GM18867 (cell line): ENCODE data around the gene ADARB1.

ENCODE experiments used
- ATAC-seq: cut with Tn5 transposase; IDR thresholded peaks from one replicate; pipeline ENCODE4 v1.9.1; 2021; ENCODE audit warnings: mild to moderate bottlenecking, moderate library complexity; ENCODE audit not compliant: unreplicated experiment

Gene ADARB1

GRCh38 chr21:45113543-45113942 is 39.2 kb downstream of the ADARB1 start:
- ATAC-seq = no peak

- ATAC-seq = no peak
Observed at GRCh38 chr21:45114072-45114471, 39.7 kb downstream of the ADARB1 start.

- no peak for ATAC-seq
Observed at GRCh38 chr21:45114475-45114874, 40.1 kb downstream of the ADARB1 start.

GRCh38 chr21:45115141-45115540 is 40.8 kb downstream of the ADARB1 start:
- no peak for ATAC-seq

GRCh38 chr21:45116066-45116465 is 41.7 kb downstream of the ADARB1 start:
- ATAC-seq = no peak

- ATAC-seq = no peak
Observed at GRCh38 chr21:45117314-45117713, 42.9 kb downstream of the ADARB1 start.

GRCh38 chr21:45118099-45118498 is 43.7 kb downstream of the ADARB1 start:
- no peak for ATAC-seq

- no peak for ATAC-seq
Observed at GRCh38 chr21:45119812-45120211, 45.4 kb downstream of the ADARB1 start.

GRCh38 chr21:45120975-45121374 is 46.6 kb downstream of the ADARB1 start:
- no peak for ATAC-seq

- ATAC-seq = no peak
Observed at GRCh38 chr21:45122030-45122429, 47.6 kb downstream of the ADARB1 start.

GRCh38 chr21:45122432-45123132 is 48.2 kb downstream of the ADARB1 start:
- no peak for ATAC-seq

GRCh38 chr21:45123440-45123839 is 49.1 kb downstream of the ADARB1 start:
- no peak for ATAC-seq

- ATAC-seq = no peak
Observed at GRCh38 chr21:45124596-45124995, 50.2 kb downstream of the ADARB1 start.

GRCh38 chr21:45125357-45125756 is 51.0 kb downstream of the ADARB1 start:
- no peak for ATAC-seq

GRCh38 chr21:45126204-45126626 is 51.8 kb downstream of the ADARB1 start:
- ATAC-seq = no peak

GRCh38 chr21:45126983-45127382 is 52.6 kb downstream of the ADARB1 start:
- ATAC-seq = no peak

GRCh38 chr21:45127937-45128336 is 53.6 kb downstream of the ADARB1 start:
- ATAC-seq = no peak

GRCh38 chr21:45128613-45129188 is 54.3 kb downstream of the ADARB1 start:
- ATAC-seq = no peak

GRCh38 chr21:45129189-45129923 is 55.0 kb downstream of the ADARB1 start:
- no peak for ATAC-seq

- ATAC-seq = no peak
Observed at GRCh38 chr21:45130324-45130774, 56.0 kb downstream of the ADARB1 start.

GRCh38 chr21:45131537-45131999 is 57.2 kb downstream of the ADARB1 start:
- ATAC-seq = no peak
